K562 (cell line): ENCODE results near the gene PPP6R3. TPM values are rescaled to one million over a fixed set of nuclear protein-coding genes. Genes with fewer than 3 reads are reported as not detected.

Source experiments
- ATAC-seq: fragments of 200-7000 bp; cut with Tn5 transposase; 3 replicates; pipeline ENCODE4 v1.9.1; 2020; ENCODE audit warnings: moderate library complexity
- BruUV-seq: library from RNA; stranded (reverse); fragments of 400-500 nt; replicated peaks from 2 replicates; lab custom pipeline; 2021; lab: Mats Ljungman, UMichigan
- CTCF ChIA-PET: fragments of 300-600 bp; formaldehyde crosslinking; extraction: SDS; loops from one replicate; lab custom pipeline; 2021; ENCODE audit warnings: low intra/inter-chr PET ratio; lab: Yijun Ruan, JAX
- POLR2A ChIA-PET: fragments of 300-600, 350-650 bp; sonication (Branson Sonifier 250); formaldehyde crosslinking; extraction: SDS; loops from one replicate; lab custom pipeline; 2021; ENCODE audit warnings: antibody characterized with exemption, inconsistent platforms; lab: Yijun Ruan, JAX
- DNase-seq, 4 experiments: peaks; one replicate each; pipeline versions ENCODE4 v3.0.0 to v3.0.0-alpha.2; 2011 to 2018; ENCODE audit warnings: low spot score in 3 of 4, mixed read lengths in 3 of 4; ENCODE audit errors: extremely low read depth in 1 of 4
- FAIRE-seq: peaks from 2 replicates; lab custom pipeline; 2011; peaks lifted over from hg19 to GRCh38; lab: Jason Lieb, UNC
- H2AFZ ChIP-seq: 2 replicates; pipeline ENCODE4 v1.6.0; 2011; ENCODE audit warnings: low read depth, low read length, control low read depth, inconsistent platforms
- H3K27ac ChIP-seq: fragments of 200-600 bp; 3 replicates; pipeline ENCODE4 v1.8.0; 2011; ENCODE audit warnings: low read depth, mild to moderate bottlenecking, control low read depth, inconsistent platforms, low read length, moderate library complexity, mixed read lengths; ENCODE audit errors: extremely low read depth
- H3K27me3 ChIP-seq, 2 experiments: fragments of 300-600 bp in 1 of 2; 2 replicates in 1 of 2; 3 replicates in 1 of 2; pipeline versions ENCODE4 v1.6.0 to v1.8.0; 2011; ENCODE audit warnings: inconsistent platforms in 2 of 2, low read length in 2 of 2, mild to moderate bottlenecking in 1 of 2, mixed read lengths in 1 of 2, moderate library complexity in 1 of 2; ENCODE audit not compliant: control insufficient read depth in 2 of 2, insufficient read depth in 2 of 2
- H3K36me3 ChIP-seq: fragments of 300-600 bp; 3 replicates; pipeline ENCODE4 v1.8.0; 2011; ENCODE audit warnings: mild to moderate bottlenecking, low read length, inconsistent platforms; ENCODE audit not compliant: control insufficient read depth, insufficient read depth
- H3K4me1 ChIP-seq, 2 experiments: fragments of 200-600 bp in 1 of 2; replicated peaks in 1 of 2; 2 replicates in 1 of 2; 3 replicates in 1 of 2; pipeline versions ENCODE4 v1.5.1 to v1.8.0; 2011; ENCODE audit warnings: inconsistent platforms in 2 of 2, low read length in 2 of 2, mild to moderate bottlenecking in 1 of 2, mixed read lengths in 1 of 2, moderate library complexity in 1 of 2; ENCODE audit not compliant: control insufficient read depth in 2 of 2, insufficient read depth in 2 of 2
- H3K4me2 ChIP-seq: 2 replicates; pipeline ENCODE4 v1.6.1; 2011; ENCODE audit warnings: low read length, control low read depth, inconsistent platforms, mixed read lengths; ENCODE audit not compliant: insufficient read depth
- H3K4me3 ChIP-seq: fragments of 200-600 bp; sonication (generic), shearing (Covaris generic); 2 replicates; pipeline ENCODE4 v1.5.1; 2016; ENCODE audit warnings: control low read depth, inconsistent platforms
- H3K79me2 ChIP-seq: fragments of 200-600 bp; 3 replicates; pipeline ENCODE4 v1.8.0; 2011; ENCODE audit warnings: low read length, inconsistent platforms; ENCODE audit not compliant: control insufficient read depth, insufficient read depth
- H3K9ac ChIP-seq, 2 experiments: 2 replicates each; pipeline versions ENCODE4 v1.6.0 to v1.6.1; 2011; ENCODE audit warnings: low read depth in 2 of 2, low read length in 2 of 2, control low read depth in 1 of 2, inconsistent platforms in 1 of 2, mild to moderate bottlenecking in 1 of 2, mixed read lengths in 1 of 2; ENCODE audit not compliant: insufficient read depth in 1 of 2
- H3K9me1 ChIP-seq: one replicate; pipeline ENCODE4 v1.6.0; 2011; ENCODE audit warnings: inconsistent platforms, mild to moderate bottlenecking, low read length, moderate library complexity; ENCODE audit not compliant: control insufficient read depth, insufficient read depth
- H3K9me3 ChIP-seq: replicated peaks from 2 replicates; pipeline ENCODE4 v1.5.1; 2011; ENCODE audit warnings: low read depth, low read length, inconsistent platforms; ENCODE audit not compliant: control insufficient read depth, insufficient read depth
- H4K20me1 ChIP-seq: replicated peaks from 2 replicates; pipeline ENCODE4 v1.6.1; 2011; ENCODE audit warnings: low read length, inconsistent platforms, mixed read lengths; ENCODE audit not compliant: control insufficient read depth, insufficient read depth
- BDP1 ChIP-seq: IDR thresholded peaks from 3 replicates; pipeline ENCODE4 v1.6.1; 2011; ENCODE audit not compliant: insufficient read length, insufficient read depth
- CBX2 ChIP-seq: fragments of 200-600 bp; sonication (generic); IDR thresholded peaks from one replicate; pipeline ENCODE4 v1.6.1; 2012; ENCODE audit warnings: mild to moderate bottlenecking, low read length, inconsistent platforms; ENCODE audit not compliant: insufficient read depth, poor library complexity, severe bottlenecking
- CCAR2 ChIP-seq: fragments of 200-400 bp; formaldehyde crosslinking; IDR thresholded peaks from 2 replicates; pipeline ENCODE4 v1.6.1; 2017; ENCODE audit warnings: mild to moderate bottlenecking, low read depth, low read length
- E2F6 ChIP-seq, 2 experiments: IDR thresholded peaks; 2 replicates each; pipeline ENCODE4 v1.6.1; 2011; ENCODE audit warnings: borderline replicate concordance in 1 of 2, control low read depth in 1 of 2, low read depth in 1 of 2, low read length in 1 of 2, mild to moderate bottlenecking in 1 of 2, mixed read lengths in 1 of 2, moderate library complexity in 1 of 2; ENCODE audit not compliant: insufficient read depth in 1 of 2, insufficient read length in 1 of 2, poor library complexity in 1 of 2, severe bottlenecking in 1 of 2; ENCODE audit errors: extremely low read depth in 1 of 2
- EP400 ChIP-seq: fragments of 450-650 bp; IDR thresholded peaks from 2 replicates; pipeline ENCODE4 v1.6.1; 2017; ENCODE audit warnings: antibody characterized with exemption, mild to moderate bottlenecking, moderate library complexity
- RNF219 ChIP-seq: fragments of 250-450 bp; sonication (Bioruptor Pico); IDR thresholded peaks from 2 replicates; pipeline ENCODE4 v1.5.0; 2022; ENCODE audit warnings: mild to moderate bottlenecking
- SPI1 ChIP-seq: IDR thresholded peaks from 2 replicates; pipeline ENCODE4 v1.6.1; 2011; ENCODE audit warnings: low read depth, low read length, control low read depth, borderline replicate concordance
- U2AF2 ChIP-seq: fragments of 200-400 bp; formaldehyde crosslinking; optimal IDR thresholded peaks from 2 replicates; pipeline ENCODE3; 2017; ENCODE audit warnings: low read depth, mild to moderate bottlenecking, low read length
- ZBTB2 ChIP-seq: fragments of 450-650 bp; IDR thresholded peaks from 2 replicates; pipeline ENCODE4 v1.6.1; 2016; ENCODE audit warnings: antibody characterized with exemption
- ZNF133 ChIP-seq: fragments of 250-450 bp; sonication (Bioruptor Pico); IDR thresholded peaks from 2 replicates; pipeline ENCODE4 v1.4.0; 2020; ENCODE audit warnings: mild to moderate bottlenecking
- WGBS: fragments of 100-300 bp; shearing (Covaris generic); methylation state at CpG from one replicate; pipeline ENCODE4 v1.1.6; 2016; ENCODE audit warnings: low coverage, mixed read lengths; ENCODE audit not compliant: insufficient coverage; ENCODE audit errors: missing lambda C conversion rate; 5-methylcytosine and 5-hydroxymethylcytosine counted together
- in situ Hi-C: fragments of 300-500 bp; cut with MboI; formaldehyde crosslinking; loops from 4 replicates; pipeline ENCODE4 v1.15.0; 2018; ENCODE audit warnings: inconsistent platforms, mixed read lengths
- intact Hi-C: fragments of 100-400 bp; cut with micrococcal nuclease; formaldehyde crosslinking; loops from 2 replicates; pipeline ENCODE4 v1.14.2; 2022
- polyA plus RNA-seq, 8 experiments: library from polyadenylated mRNA; depleted of rRNA in 4 of 8; stranded (reverse) in 5 of 8; unstranded in 3 of 8; fragments of >200 nt; fragmentation: Nextera tagmentation in 2 of 8; fragmentation: Illumina TruSeq in 1 of 8; extraction: Ambion mirVana in 2 of 8; extraction: Trizol in 1 of 8; gene quantifications; 2 replicates each; pipeline versions ENCODE4 v1.2.1 to v1.2.3, GENCODE V29; 2011 to 2014; ENCODE audit warnings: inconsistent platforms in 1 of 8, missing spikeins in 1 of 8
- total RNA-seq, 7 experiments: library from RNA; depleted of rRNA in 6 of 7; stranded (reverse); fragments of >200 nt in 6 of 7; fragmentation: Illumina TruSeq in 2 of 7; extraction: Trizol in 2 of 7; gene quantifications; 2 replicates each; pipeline versions ENCODE4 v1.2.1 to v1.2.3, GENCODE V29; 2011 to 2021; ENCODE audit warnings: low replicate concordance in 1 of 7

PPP6R3 gene
- total and polyA plus RNA-seq, 9 of the 15 experiments (the other 6 are each of a cell fraction or from before 2014, with no cell fraction given): 20.3 to 117 (median 80.6) TPM

- 30% methylated on average over 37 of the region's 38 CpGs for WGBS
- Histone ChIP-seq H4K20me1 (0 out of 2 replicates have a peak, but pooled peaks cover 14% of the 10 kb centered on the region), H3K27me3 (peaks cover 44 to 57% of the 10 kb centered on the region in 2 experiments; a peak in 4 of 5 replicates), H3K9me1 (no peaks in the 10 kb centered on the region), H3K79me2 (no peaks in the 10 kb centered on the region), H3K4me2 (no peak overlapping the region), H3K4me1 (peaks cover 0 to 12% of the 10 kb centered on the region in 2 experiments; a peak in 2 of 5 replicates), H3K4me3 (no peak overlapping the region), H3K36me3 (no peaks in the 10 kb centered on the region), H3K9me3 (no peaks in the 10 kb centered on the region; the same call in 1 of the 2 replicates), H2AFZ (no peak overlapping the region), H3K27ac (no peak overlapping the region), H3K9ac (no peak overlapping the region; a peak in 1 of 4 replicates)
- in situ Hi-C loops (loop anchor here (25.0 kb wide), 1 partner anchor 1012 kb away; no protein-coding TSS in a partner anchor), intact Hi-C loops (no loop called here)
- ATAC-seq (no peak), FAIRE-seq (no peak), DNase-seq (no peak)
- BruUV-seq: no TSS peak
- ChIA-PET CTCF (no interaction called here), POLR2A (interaction anchor here (0.6 to 0.9 kb wide), 3 partner anchors 18 to 765 kb away, joined by 3 to 5 read pairs (median 3); no protein-coding TSS in a partner anchor)
- TF ChIP-seq SPI1: no peak
- TF ChIP-seq ZNF133: no peak
- TF ChIP-seq U2AF2: no peak
- TF ChIP-seq EP400: no peak
- TF ChIP-seq RNF219: no peak
- TF ChIP-seq CCAR2: no peak
- no peak for TF ChIP-seq E2F6 (IDR thresholded peaks at IDR 0.05; ENCODE audit: borderline replicate concordance in 1 of 2, extremely low read depth in 1 of 2, insufficient read depth in 1 of 2, insufficient read length in 1 of 2, low read depth in 1 of 2, low read length in 1 of 2, poor library complexity in 1 of 2, severe bottlenecking in 1 of 2)
- TF ChIP-seq CBX2: no peak
- TF ChIP-seq ZBTB2: no peak
- TF ChIP-seq BDP1: no peak
These were observed 189.5 kb downstream of the PPP6R3 start for GRCh38 chr11:68649851-68650555.
